GM12872 (cell line): ENCODE measurements around the gene CELF2.

Experiments used
- TF ChIP-seq, protein P1 (sequence below): IDR thresholded peaks from 3 replicates; pipeline ENCODE4 v1.5.1; 2011; ENCODE audit warnings: low read depth, mild to moderate bottlenecking, low read length, moderate library complexity; ENCODE audit not compliant: insufficient read depth

The CELF2 gene

DNA sequence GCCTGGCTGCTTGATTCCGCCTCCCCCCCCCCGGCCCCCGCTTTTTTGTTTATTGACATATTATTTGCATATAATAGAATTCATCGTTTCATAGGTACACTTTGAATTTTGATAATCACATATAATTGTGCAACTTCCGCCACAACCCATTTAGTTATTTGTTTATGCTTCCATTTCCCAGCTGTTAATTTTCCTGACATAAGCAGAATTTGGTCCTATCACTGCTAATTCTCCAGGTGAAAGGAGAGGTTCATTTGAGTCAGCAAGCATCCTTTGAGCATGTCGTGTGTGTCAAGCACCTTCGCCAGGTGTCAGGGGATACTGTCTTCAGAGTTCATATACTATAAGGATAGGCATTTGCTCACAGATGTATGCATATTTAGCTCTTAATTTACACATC lies 102.2 kb downstream of the CELF2 start:
- TF ChIP-seq, protein P1, sequence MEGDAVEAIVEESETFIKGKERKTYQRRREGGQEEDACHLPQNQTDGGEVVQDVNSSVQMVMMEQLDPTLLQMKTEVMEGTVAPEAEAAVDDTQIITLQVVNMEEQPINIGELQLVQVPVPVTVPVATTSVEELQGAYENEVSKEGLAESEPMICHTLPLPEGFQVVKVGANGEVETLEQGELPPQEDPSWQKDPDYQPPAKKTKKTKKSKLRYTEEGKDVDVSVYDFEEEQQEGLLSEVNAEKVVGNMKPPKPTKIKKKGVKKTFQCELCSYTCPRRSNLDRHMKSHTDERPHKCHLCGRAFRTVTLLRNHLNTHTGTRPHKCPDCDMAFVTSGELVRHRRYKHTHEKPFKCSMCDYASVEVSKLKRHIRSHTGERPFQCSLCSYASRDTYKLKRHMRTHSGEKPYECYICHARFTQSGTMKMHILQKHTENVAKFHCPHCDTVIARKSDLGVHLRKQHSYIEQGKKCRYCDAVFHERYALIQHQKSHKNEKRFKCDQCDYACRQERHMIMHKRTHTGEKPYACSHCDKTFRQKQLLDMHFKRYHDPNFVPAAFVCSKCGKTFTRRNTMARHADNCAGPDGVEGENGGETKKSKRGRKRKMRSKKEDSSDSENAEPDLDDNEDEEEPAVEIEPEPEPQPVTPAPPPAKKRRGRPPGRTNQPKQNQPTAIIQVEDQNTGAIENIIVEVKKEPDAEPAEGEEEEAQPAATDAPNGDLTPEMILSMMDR, result no peak

DNA sequence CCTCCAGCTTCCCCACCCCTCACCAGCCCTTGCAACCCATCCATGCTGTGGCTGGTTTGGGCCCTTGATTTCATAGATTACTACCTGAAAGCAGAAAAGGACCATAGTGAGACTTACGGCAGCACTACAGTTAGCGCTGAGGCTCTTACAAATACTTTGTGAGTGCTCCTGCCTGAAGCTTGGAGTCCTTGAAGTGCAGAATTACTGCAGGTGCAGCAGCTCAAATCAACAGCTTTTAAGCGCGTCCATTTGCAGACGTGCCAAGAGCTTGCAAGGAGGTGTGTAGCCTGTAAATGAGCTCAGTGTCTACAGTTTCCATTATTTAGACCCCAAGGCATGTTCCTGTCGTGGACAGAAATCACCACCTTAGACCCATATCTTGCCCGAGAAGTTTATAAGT lies 103.0 kb downstream of the CELF2 start:
- TF ChIP-seq, protein P1, result no peak

DNA sequence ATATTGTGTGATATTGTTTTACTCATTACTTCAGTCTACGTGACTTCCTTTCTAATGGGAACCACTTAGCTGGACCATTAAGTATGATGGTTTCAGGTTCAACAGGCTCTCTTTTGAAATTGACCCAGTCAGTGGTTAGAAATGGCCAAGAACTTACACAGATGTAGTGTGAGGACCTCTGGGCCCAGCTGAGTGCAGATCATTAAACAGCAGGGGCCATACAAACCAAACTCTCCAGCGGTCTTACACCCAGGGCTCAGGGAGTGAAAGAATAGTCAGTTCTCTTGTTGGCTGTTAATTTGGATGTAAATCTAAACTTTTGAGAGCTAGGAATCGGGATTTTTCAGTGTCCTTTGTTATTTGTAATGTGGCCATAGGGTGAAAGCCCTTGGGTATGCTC lies 107.3 kb downstream of the CELF2 start:
- TF ChIP-seq, protein P1, result no peak

DNA sequence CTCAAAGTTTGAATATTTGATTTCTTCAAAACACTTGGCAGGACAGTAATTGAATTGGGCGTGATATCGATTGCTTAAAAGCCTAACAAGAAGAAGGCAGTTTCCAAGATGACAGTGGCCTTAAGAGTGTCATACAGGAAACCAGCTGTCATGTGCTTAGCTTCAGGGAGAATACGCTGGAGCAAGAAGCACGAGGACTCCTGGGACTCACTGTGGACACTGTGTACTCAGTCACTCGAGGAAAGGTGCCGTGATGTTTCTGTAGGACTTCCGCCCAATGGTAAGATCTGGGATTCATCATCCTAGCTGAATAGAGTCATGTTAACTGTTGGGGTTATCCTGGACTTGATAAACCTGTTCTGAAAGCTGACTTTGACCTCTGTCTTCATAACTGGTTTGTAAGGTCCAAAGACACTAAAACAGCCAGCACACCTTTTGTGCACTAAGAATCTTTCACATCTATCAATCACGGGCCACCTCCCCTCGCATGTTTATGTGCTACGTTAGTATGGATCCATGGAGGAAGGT lies 113.5 kb downstream of the CELF2 start:
- TF ChIP-seq, protein P1, result no peak

DNA sequence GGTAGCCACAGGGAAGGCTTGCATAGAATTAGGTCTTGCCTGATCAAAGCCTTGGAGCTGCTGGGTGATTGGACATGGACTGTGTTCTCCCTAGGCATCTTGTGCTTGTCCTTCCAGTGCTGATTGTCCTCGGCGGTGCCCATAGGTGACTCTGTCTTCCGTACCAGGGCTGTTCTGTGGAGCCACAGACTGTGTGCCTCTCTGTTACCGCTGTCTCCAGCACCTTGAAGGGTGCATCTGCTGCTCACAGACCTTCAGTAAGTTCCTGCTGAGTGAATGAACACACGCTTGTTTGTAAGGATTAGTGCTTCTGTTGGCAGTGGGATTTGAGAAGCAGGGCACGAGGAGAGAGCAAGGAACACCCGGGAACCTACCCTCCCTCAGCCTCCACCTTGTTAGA lies 116.7 kb downstream of the CELF2 start:
- TF ChIP-seq, protein P1, result no peak

DNA sequence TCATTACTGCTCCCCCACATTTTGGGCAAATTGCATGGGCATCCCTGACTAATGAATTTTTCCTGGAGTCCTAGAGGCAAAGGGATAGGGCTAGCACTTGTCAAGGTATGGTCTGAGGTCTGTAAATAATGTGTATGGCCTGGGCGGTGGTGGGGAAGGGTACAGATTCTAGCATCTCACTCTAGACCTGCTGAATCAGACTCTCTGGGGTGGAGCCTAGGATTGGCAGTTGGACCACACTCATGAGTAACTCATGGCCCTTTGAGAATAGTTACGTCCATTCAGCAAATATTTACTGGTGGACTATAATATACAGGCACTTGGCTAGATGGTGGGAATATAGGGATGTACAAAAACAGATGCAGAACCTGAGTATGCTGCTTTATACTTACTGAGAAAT lies 118.0 kb downstream of the CELF2 start:
- TF ChIP-seq, protein P1, result no peak

DNA sequence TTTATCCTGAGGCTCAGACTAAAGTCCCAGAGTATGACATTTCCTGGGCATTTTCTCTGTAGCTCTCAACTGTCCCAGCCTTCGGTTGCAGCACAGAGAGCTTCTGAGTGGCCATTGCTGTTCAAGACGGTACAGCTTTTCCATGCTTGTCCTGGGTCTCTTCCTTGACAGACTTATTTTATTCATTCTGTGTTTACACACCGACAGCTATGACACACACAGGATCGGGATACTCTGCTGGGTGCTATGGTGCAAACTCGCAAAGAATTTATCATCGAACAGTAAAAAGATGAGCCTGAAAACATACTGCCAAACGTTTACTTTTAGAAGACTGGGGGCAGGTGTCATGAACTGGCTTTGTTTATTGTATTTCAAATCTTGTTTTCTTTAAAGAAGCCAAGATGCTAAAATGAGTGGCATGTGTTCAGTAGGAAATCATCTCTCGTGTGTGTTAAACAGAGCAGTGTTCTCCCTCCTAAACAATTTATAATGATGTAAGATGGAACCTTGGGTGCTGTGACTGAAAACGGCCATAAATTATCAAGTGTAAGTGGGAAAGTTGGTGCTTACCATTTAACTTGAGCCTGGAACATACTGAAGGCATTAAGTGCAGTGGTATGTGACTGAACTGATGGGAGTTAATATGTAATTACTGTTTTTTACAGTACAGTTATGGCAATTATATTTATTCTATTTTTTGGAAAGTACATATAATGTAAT lies 120.8 kb downstream of the CELF2 start:
- TF ChIP-seq, protein P1, result no peak
